Testis (tissue), 3 donors: ENCODE data around the gene CES2. TPM values are rescaled to one million over a fixed set of nuclear protein-coding genes. Genes with fewer than 3 reads are reported as not detected.
"Not testable (repeated sequence)": the region's sequence is repeated elsewhere in the genome, so short reads cannot be mapped to it uniquely, and the experiment has no call there.

Experiments
- DNase-seq: peaks from one replicate; pipeline ENCODE4 v3.0.0-alpha.2; 2019
- H3K27ac ChIP-seq, 2 donors: fragments of 200-600 bp; sonication (generic); one replicate each; pipeline ENCODE4 v1.5.1; 2019
- H3K27me3 ChIP-seq: fragments of 200-600 bp; sonication (generic); one replicate; pipeline ENCODE4 v1.5.1; 2019
- H3K36me3 ChIP-seq: fragments of 200-600 bp; sonication (generic); one replicate; pipeline ENCODE4 v1.5.1; 2017; ENCODE audit warnings: low read depth; ENCODE audit errors: missing control alignments
- H3K4me1 ChIP-seq: fragments of 200-600 bp; sonication (generic); one replicate; pipeline ENCODE4 v1.5.1; 2019
- H3K4me3 ChIP-seq, 2 donors: fragments of 200-600 bp; sonication (generic); one replicate each; pipeline ENCODE4 v1.5.1; 2017 to 2019
- H3K9me3 ChIP-seq: fragments of 200-600 bp; sonication (generic); one replicate; pipeline ENCODE4 v1.5.1; 2017
- POLR2A ChIP-seq: fragments of 450-650 bp; IDR thresholded peaks from one replicate; pipeline ENCODE4 v1.6.1; 2017; ENCODE audit warnings: antibody characterized with exemption, mild to moderate bottlenecking, moderate library complexity
- WGBS, 2 donors: methylation state at CpG; one replicate each; pipeline ENCODE4 v1.1.5; 2018; 5-methylcytosine and 5-hydroxymethylcytosine counted together
- intact Hi-C: fragments of 100-400 bp; cut with DNase I; formaldehyde crosslinking; loops from one replicate; pipeline ENCODE4 v1.15.1; 2023; ENCODE audit warnings: low total_unique reads
- polyA plus RNA-seq: library from polyadenylated mRNA; stranded (reverse); fragments of 350-450 nt; fragmentation: Illumina TruSeq; extraction: RNeasy Lipid Tissue Mini Kit (QIAGEN cat#74804); gene quantifications from one replicate; pipeline ENCODE4 v1.2.3, GENCODE V29; 2014; ENCODE audit warnings: low read depth, low replicate concordance; ENCODE audit not compliant: insufficient read depth
- total RNA-seq, 2 donors: library from RNA; depleted of rRNA; stranded (reverse); fragments of >200 nt; gene quantifications; one replicate each; pipeline ENCODE4 v1.2.3, GENCODE V29; 2016
- TF ChIP-seq, protein P1 (sequence below), 3 experiments: fragments of 450-650 bp in 2 of 3; fragments of 200-600 bp in 1 of 3; sonication (generic) in 1 of 3; IDR thresholded peaks; one replicate each; pipeline ENCODE4 v1.5.1; 2016 to 2019; ENCODE audit warnings: antibody characterized with exemption in 3 of 3, mild to moderate bottlenecking in 2 of 3, moderate library complexity in 1 of 3

The CES2 gene
- total and polyA plus RNA-seq, 3 donors from 2014 or later, result 34.4 to 51.9 (median 49.1) TPM

DNA sequence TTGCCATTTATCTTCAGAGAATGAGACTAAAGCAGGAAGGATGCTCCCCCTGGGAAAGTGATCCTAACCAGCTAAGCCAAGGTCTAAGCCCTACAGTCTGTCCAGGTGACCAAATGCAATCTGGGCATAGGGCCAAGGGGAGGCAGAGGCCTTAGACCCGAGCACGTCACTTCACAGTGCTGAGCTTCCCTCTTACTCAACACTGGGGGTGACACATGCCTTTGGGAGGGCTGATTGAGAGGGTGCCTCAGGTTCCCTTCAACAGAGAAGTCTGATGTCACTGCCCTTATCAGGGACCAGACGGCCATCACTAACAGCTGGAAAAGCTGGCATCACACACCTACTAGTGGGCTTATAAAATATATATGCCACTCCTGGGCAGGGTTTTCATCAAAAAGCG lies 5.1 kb upstream of the CES2 start:
- Histone ChIP-seq H3K27me3 (no peaks in the 10 kb centered on the region), H3K36me3 (no peaks in the 10 kb centered on the region), H3K27ac (no peak overlapping the region), H3K9me3 (no peaks in the 10 kb centered on the region), H3K4me1 (peaks cover 22% of the 10 kb centered on the region), H3K4me3 (no peak overlapping the region)
- TF ChIP-seq POLR2A, result no peak
- TF ChIP-seq, protein P1, sequence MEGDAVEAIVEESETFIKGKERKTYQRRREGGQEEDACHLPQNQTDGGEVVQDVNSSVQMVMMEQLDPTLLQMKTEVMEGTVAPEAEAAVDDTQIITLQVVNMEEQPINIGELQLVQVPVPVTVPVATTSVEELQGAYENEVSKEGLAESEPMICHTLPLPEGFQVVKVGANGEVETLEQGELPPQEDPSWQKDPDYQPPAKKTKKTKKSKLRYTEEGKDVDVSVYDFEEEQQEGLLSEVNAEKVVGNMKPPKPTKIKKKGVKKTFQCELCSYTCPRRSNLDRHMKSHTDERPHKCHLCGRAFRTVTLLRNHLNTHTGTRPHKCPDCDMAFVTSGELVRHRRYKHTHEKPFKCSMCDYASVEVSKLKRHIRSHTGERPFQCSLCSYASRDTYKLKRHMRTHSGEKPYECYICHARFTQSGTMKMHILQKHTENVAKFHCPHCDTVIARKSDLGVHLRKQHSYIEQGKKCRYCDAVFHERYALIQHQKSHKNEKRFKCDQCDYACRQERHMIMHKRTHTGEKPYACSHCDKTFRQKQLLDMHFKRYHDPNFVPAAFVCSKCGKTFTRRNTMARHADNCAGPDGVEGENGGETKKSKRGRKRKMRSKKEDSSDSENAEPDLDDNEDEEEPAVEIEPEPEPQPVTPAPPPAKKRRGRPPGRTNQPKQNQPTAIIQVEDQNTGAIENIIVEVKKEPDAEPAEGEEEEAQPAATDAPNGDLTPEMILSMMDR (IDR thresholded peaks at IDR 0.05), result no peak
- DNase-seq, result no peak
- intact Hi-C loops, result no loop called here
- WGBS, 2 donors, result 57 to 62% methylated on average over 4 of the region's 4 CpGs

DNA sequence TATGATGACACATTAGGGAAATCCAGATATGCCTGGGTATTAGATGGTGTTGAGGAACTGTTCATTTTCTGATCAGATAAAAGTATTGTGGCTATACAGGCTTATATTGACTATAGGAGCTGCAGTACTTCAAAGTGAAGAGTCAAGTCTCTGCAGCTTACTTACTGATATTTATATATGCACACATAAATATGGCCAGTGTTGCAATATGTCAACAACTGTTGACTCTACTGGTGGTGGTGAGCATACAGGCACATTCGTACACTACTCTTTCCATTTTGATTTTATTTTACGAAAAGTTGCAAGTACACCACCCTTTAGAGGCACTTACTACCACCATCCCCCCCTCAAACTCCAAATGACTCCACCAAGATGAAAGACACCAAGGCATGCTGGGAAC lies 3.7 kb upstream of the CES2 start:
- no peak for DNase-seq
- TF ChIP-seq POLR2A, result no peak
- TF ChIP-seq, protein P1 (IDR thresholded peaks at IDR 0.05), result no peak
- Histone ChIP-seq H3K27ac (no peak overlapping the region), H3K9me3 (no peaks in the 10 kb centered on the region), H3K4me1 (peaks cover 25% of the 10 kb centered on the region), H3K4me3 (no peak overlapping the region), H3K27me3 (no peaks in the 10 kb centered on the region), H3K36me3 (no peaks in the 10 kb centered on the region)
- 74 to 88% methylated on average over 2 of the region's 2 CpGs for WGBS, 2 donors
- intact Hi-C loops, result no loop called here

DNA sequence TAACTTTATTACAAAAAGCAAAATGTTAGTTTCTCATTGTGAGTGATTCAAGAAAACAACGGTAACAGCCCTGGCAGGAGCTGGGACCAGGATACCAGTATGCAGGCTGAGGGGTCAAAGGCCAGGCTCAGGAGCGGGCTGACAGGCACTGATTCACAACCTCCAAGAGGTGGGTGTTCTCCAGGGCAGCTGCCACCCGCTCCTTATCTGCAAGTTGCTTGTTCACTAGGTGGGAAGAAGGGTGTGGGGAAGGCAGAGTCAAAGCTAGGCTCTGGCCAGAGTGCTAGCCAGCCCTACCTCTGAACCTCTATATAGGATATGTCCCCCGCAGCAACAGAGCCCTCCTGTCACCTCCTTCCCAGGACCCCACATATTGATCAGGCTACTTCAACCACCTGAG lies 3.2 kb upstream of the CES2 start:
- Histone ChIP-seq H3K27ac (no peak overlapping the region), H3K4me3 (no peak overlapping the region), H3K4me1 (peaks cover 27% of the 10 kb centered on the region), H3K27me3 (no peaks in the 10 kb centered on the region), H3K36me3 (no peaks in the 10 kb centered on the region), H3K9me3 (no peaks in the 10 kb centered on the region)
- no peak for DNase-seq
- no peak for TF ChIP-seq POLR2A
- TF ChIP-seq, protein P1 (IDR thresholded peaks at IDR 0.05), result no peak
- WGBS, 2 donors, result 70 to 88% methylated on average over 4 of the region's 4 CpGs
- intact Hi-C loops, result no loop called here

DNA sequence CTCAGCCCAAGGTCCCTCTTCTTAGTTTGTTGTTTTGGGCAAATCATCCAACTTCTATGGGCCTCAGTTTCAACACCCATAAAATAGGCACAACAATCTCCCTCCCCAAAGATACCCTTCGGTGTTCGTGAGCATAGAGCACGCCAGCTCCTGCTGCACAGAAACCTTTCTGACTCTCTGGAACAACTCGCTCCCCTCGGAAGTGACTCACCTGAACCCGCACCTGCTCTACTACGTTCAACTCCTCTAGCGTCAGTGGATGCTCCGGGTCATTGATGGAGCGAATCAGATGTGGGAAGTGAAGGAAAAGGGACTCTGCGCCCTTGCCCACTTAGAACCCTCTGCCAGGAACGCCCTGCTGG lies 1.6 kb upstream of the CES2 start:
- DNase-seq, result no peak
- Histone ChIP-seq H3K4me3 (peak overlapping the region; percentile 72 to 99), H3K27ac (peak overlapping the region; percentile 82 to 89), H3K36me3 (no peaks in the 10 kb centered on the region), H3K4me1 (peaks cover 27% of the 10 kb centered on the region), H3K27me3 (no peaks in the 10 kb centered on the region), H3K9me3 (no peaks in the 10 kb centered on the region)
- TF ChIP-seq, protein P1 (IDR thresholded peaks at IDR 0.05), result no peak
- WGBS, 2 donors, result 1% methylated on average over 12 of the region's 12 CpGs
- intact Hi-C loops, result no loop called here

DNA sequence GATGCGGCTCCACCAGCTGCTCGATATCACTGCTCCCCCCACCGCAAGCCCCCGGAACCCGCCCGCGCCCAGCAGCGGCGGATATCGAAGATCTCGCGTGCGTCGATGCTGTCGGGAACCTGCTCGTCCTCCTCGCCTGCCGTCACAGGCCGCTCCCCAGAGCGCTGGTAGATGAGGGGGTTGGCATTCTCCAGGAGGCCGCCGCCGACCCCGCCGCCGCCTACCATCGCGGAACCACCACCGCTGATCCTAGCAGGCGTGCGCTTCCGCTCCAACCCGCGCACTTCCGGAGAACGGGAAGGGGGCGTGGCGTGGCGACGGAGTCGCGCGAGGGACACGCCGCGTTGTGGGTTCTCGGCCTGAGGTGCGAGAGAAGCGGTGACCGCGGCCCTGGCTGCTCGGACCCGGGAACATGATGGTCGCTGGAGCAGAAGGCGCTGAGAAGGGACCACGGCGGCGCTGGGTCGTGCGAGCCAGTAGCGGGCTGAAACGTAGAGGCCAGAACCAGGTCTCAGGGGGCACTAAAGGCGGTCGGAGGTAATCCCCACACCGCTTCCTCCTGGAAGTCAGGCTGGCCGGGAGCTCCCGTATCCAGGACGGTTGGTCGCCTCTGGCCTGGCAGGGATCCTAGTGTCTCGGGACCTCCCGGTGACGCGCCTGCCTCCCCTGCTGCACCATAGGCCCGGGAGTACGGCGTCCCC lies 1.0 kb upstream of the CES2 start, which contains the start of gene CIAO2B:
Gene CIAO2B (minus strand): TSS at position 265 of the 701 bp plus-strand sequence. CDS start 38 bp downstream, at position 227.
- TF ChIP-seq POLR2A, result peak; percentile 40
- TF ChIP-seq, protein P1 (IDR thresholded peaks at IDR 0.05), result no peak
- intact Hi-C loops, result no loop called here
- H3K27ac ChIP-seq, result peak within 1 kb of the TSS; percentile 82 to 89
- H3K36me3 ChIP-seq, result no peaks in the 10 kb centered on the region
- DNase-seq, result peak; percentile 92
- H3K9me3 ChIP-seq, result no peaks in the 10 kb centered on the region
- peak within 1 kb of the TSS; percentile 72 to 99 for H3K4me3 ChIP-seq
- no peaks in the 10 kb centered on the region for H3K27me3 ChIP-seq
- peaks cover 27% of the 10 kb centered on the region for H3K4me1 ChIP-seq
- 0% methylated on average over 12 to 64 of the region's 76 CpGs for WGBS, 2 donors

DNA sequence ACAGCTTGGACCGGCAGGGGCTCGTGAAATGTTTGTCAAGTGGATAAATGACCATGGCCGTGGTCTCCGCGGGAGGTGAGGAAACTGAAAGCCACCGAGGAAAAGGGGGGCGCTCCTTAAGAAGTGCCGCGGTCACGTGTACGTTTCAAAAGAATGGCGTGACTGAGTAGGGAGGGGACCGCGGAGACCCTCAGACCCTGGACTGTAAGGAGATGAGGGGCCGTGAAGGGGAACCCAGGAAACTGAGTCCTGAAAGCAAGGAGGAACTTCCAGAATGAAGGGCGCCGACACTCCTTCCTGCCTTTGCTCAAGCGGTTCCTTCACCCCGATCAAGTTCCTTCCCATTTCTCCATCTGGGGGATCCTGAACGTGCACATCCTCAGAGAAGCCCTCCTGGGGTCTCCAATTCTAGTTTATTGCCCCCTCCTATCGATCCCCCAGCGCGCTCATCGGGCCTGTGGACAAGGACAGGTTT lies 440 bp upstream of the CES2 start:
- H3K9me3 ChIP-seq, H3K36me3 ChIP-seq, intact Hi-C loops, H3K27me3 ChIP-seq, DNase-seq: not testable (repeated sequence)
- Histone ChIP-seq H3K27ac (peak overlapping the region; percentile 82 to 89), H3K4me1 (peaks cover 27% of the 10 kb centered on the region), H3K4me3 (peak overlapping the region; percentile 72 to 99)
- 0 to 1% methylated on average over 18 to 24 of the region's 24 CpGs for WGBS, 2 donors
